ENCODE data around the gene C2CD2. TPM values are rescaled to one million over a fixed set of nuclear protein-coding genes. Genes with fewer than 3 reads are reported as not detected.

C2CD2 gene
- total RNA-seq, 1 donor from 2014 or later, result 6.7 TPM

DNA sequence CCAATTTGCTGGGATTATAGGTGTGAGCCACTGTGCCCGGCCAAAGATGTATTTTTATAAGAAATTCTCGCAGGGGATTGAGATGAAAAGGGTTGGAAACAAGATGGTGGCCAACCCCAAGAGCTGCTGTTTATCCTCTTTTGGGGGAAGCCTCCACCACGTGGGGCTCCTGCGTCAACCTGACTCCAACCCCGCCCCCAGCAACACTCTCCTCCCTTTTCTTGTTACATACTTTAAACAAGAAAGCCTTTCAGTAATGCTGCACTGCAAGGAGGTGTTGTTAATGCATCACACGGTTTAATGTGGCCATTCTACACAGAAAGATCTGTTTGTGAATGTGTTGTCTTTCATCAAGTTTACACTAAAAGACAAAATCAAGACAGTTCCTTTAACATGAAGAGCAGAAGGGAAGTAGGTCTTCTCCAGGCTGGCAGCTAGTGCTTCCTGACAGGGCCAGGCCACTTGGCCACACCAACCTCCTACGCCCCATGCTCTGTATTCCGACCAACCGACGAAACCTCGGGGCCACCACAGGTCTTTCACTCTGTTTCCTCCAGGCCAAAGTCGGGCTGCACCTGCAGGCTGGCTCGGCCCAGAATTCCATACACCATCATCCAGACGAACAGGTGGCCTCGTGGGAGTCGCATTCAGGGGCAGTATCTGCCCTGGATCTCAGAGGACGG, 25.9 kb downstream of the C2CD2 start:
- H3K27ac Mint-ChIP-seq, result peak overlapping the region; percentile 79
- peaks cover 84% of the 10 kb centered on the region for H3K4me1 Mint-ChIP-seq
- H3K9me3 Mint-ChIP-seq, result no peaks in the 10 kb centered on the region
- ChIA-PET CTCF (no interaction called here), POLR2A (interaction anchor here (1.0 to 1.4 kb wide), 8 partner anchors 17 to 145 kb away, joined by 3 to 13 read pairs (median 4); partner anchors contain the start of genes PRDM15 and ZBTB21)
- TF ChIP-seq, protein P1, sequence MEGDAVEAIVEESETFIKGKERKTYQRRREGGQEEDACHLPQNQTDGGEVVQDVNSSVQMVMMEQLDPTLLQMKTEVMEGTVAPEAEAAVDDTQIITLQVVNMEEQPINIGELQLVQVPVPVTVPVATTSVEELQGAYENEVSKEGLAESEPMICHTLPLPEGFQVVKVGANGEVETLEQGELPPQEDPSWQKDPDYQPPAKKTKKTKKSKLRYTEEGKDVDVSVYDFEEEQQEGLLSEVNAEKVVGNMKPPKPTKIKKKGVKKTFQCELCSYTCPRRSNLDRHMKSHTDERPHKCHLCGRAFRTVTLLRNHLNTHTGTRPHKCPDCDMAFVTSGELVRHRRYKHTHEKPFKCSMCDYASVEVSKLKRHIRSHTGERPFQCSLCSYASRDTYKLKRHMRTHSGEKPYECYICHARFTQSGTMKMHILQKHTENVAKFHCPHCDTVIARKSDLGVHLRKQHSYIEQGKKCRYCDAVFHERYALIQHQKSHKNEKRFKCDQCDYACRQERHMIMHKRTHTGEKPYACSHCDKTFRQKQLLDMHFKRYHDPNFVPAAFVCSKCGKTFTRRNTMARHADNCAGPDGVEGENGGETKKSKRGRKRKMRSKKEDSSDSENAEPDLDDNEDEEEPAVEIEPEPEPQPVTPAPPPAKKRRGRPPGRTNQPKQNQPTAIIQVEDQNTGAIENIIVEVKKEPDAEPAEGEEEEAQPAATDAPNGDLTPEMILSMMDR (IDR thresholded peaks at IDR 0.05), result no peak
- no peak for ATAC-seq (ENCODE audit: low read depth)
- H3K27me3 Mint-ChIP-seq, result no peaks in the 10 kb centered on the region
- DNase-seq, result no peak
- intact Hi-C loops (cut with micrococcal nuclease), result loop anchor here (1.0 to 5.0 kb wide), 5 partner anchors 39 to 189 kb away; partner anchors contain the start of genes PRDM15 and ZBTB21
- no peaks in the 10 kb centered on the region for H3K36me3 Mint-ChIP-seq (ENCODE audit: low read depth)
- peak overlapping the region; percentile 70 for H3K4me3 Mint-ChIP-seq

DNA sequence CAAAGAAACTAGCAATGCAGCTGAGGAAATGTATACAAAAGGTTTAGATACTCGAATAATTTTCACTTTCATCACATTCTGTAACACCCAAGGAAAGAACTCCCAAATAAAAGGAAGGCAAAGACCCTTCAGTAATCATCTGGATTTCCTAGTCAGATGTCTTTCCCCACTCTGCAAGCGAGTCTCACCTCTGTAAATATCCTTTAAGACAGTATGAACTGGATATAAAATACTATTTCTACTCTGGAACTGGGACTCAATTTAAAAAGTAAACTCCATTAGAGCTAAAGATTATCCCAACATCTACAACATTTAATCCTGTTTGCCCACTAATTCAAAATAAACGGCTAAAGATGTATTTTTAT, 27.0 kb downstream of the C2CD2 start:
- no peaks in the 10 kb centered on the region for H3K27me3 Mint-ChIP-seq
- H3K4me1 Mint-ChIP-seq, result peaks cover 85% of the 10 kb centered on the region
- intact Hi-C loops (cut with micrococcal nuclease), result loop anchor here (2.0 to 5.0 kb wide), 2 partner anchors 41 to 48 kb away; partner anchors contain the start of gene PRDM15
- ChIA-PET CTCF (interaction anchor here (0.8 to 1.7 kb wide), 3 partner anchors 47 to 191 kb away, joined by 3 to 9 read pairs (median 4); no protein-coding TSS in a partner anchor), POLR2A (interaction anchor here (0.8 to 2.0 kb wide), 6 partner anchors 47 to 137 kb away, joined by 3 to 15 read pairs (median 4); partner anchors contain the start of genes PRDM15 and ZBTB21)
- peak overlapping the region; percentile 90 for H3K4me3 Mint-ChIP-seq
- peak overlapping the region; percentile 98 for H3K27ac Mint-ChIP-seq
- DNase-seq (no peak), ATAC-seq (ENCODE audit: low read depth) (no peak)
- no peaks in the 10 kb centered on the region for H3K9me3 Mint-ChIP-seq
- TF ChIP-seq, protein P1 (IDR thresholded peaks at IDR 0.05), result no peak
- no peaks in the 10 kb centered on the region for H3K36me3 Mint-ChIP-seq (ENCODE audit: low read depth)

DNA sequence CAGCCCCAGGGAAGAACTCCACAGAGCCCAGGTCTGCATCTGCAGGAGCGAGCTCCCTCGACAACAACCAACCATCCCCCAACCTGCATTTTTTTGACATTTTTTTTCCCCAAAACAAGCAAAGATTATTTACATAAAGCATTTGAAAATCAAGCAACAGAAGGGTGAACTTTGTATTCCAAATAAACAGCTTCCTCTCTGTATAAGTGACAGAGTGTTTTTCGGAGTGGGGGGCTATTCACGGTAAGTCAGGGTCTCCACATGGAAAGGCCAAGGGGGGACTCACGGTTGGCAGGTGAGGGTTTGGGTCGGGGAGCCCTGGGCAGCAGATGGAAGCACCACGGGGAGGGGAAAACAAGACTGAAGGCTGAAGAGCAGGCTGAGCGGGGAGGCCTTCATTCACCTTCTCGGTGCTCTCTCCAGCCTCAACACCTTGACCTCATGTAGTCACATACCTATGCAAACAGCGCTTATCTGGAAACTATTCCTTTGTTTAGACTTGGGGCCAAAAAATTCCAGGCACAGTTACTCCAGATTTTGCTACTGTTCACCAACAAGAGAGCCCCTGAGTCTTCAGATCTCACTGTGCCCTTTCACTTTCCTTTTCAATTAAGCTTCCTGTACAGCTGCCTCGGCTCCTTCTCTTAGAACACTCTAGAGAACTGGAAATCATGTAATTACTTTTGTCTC, 27.6 kb downstream of the C2CD2 start:
- H3K4me3 Mint-ChIP-seq, result peak overlapping the region; percentile 90
- CTCF ChIA-PET, result interaction anchor here (0.8 to 1.7 kb wide), 4 partner anchors 46 to 191 kb away, joined by 3 to 9 read pairs (median 4); no protein-coding TSS in a partner anchor
- H3K36me3 Mint-ChIP-seq (ENCODE audit: low read depth), result no peaks in the 10 kb centered on the region

DNA sequence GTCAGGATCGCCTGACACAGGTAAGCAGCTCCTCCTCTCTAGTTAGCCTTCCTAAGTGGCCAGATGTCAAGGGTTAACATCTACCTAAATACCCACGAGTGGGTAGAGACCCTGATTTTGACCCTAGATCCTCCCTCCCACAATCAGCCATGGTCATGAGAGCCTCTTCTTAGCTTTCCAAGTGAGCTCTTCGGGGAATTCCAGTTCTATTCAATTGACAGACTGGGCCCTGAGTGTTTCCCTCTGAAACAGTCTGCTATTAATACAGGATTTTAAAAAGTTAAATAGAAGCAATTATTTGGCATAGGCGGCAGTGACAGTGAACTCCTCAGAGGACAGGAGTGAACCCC, 28.1 kb downstream of the C2CD2 start:
- ATAC-seq (ENCODE audit: low read depth) (no peak), DNase-seq (no peak)
- no peaks in the 10 kb centered on the region for H3K36me3 Mint-ChIP-seq (ENCODE audit: low read depth)
- TF ChIP-seq, protein P1 (IDR thresholded peaks at IDR 0.05), result no peak
- peak overlapping the region; percentile 90 for H3K4me3 Mint-ChIP-seq
- peak overlapping the region; percentile 98 for H3K27ac Mint-ChIP-seq
- ChIA-PET POLR2A (interaction anchor here (0.8 to 2.0 kb wide), 4 partner anchors 8 to 84 kb away, joined by 3 to 15 read pairs (median 9); partner anchors contain the start of genes PRDM15 and ZBTB21), CTCF (interaction anchor here (1.1 to 1.7 kb wide), 3 partner anchors 48 to 192 kb away, joined by 4 to 9 read pairs (median 4); no protein-coding TSS in a partner anchor)
- intact Hi-C loops (cut with micrococcal nuclease), result loop anchor here (2.0 to 5.0 kb wide), 3 partner anchors 27 to 47 kb away; partner anchors contain the start of gene PRDM15
- no peaks in the 10 kb centered on the region for H3K9me3 Mint-ChIP-seq
- no peaks in the 10 kb centered on the region for H3K27me3 Mint-ChIP-seq
- peaks cover 90% of the 10 kb centered on the region for H3K4me1 Mint-ChIP-seq

More for the DNA sequence above, 27.6 kb downstream of the C2CD2 start:
- Mint-ChIP-seq H3K27me3 (no peaks in the 10 kb centered on the region), H3K4me1 (peaks cover 90% of the 10 kb centered on the region), H3K9me3 (no peaks in the 10 kb centered on the region), H3K27ac (peak overlapping the region; percentile 98)
- intact Hi-C loops (cut with micrococcal nuclease), result loop anchor here (2.0 to 5.0 kb wide), 2 partner anchors 41 to 47 kb away; partner anchors contain the start of gene PRDM15
- POLR2A ChIA-PET, result interaction anchor here (0.8 to 2.0 kb wide), 8 partner anchors 9 to 138 kb away, joined by 3 to 15 read pairs (median 4); partner anchors contain the start of genes PRDM15 and ZBTB21
- TF ChIP-seq, protein P1 (IDR thresholded peaks at IDR 0.05), result no peak
- no peak for DNase-seq
- peak; percentile 60 for ATAC-seq (ENCODE audit: low read depth)
